Raji (cell line): Measurements from ENCODE around the gene DPF3.

Source experiments
- POLR2A ChIP-seq: IDR thresholded peaks from 2 replicates; pipeline ENCODE4 v1.6.1; 2011; ENCODE audit warnings: low read depth, low read length, control low read depth; ENCODE audit not compliant: insufficient read depth

DPF3 gene

DNA sequence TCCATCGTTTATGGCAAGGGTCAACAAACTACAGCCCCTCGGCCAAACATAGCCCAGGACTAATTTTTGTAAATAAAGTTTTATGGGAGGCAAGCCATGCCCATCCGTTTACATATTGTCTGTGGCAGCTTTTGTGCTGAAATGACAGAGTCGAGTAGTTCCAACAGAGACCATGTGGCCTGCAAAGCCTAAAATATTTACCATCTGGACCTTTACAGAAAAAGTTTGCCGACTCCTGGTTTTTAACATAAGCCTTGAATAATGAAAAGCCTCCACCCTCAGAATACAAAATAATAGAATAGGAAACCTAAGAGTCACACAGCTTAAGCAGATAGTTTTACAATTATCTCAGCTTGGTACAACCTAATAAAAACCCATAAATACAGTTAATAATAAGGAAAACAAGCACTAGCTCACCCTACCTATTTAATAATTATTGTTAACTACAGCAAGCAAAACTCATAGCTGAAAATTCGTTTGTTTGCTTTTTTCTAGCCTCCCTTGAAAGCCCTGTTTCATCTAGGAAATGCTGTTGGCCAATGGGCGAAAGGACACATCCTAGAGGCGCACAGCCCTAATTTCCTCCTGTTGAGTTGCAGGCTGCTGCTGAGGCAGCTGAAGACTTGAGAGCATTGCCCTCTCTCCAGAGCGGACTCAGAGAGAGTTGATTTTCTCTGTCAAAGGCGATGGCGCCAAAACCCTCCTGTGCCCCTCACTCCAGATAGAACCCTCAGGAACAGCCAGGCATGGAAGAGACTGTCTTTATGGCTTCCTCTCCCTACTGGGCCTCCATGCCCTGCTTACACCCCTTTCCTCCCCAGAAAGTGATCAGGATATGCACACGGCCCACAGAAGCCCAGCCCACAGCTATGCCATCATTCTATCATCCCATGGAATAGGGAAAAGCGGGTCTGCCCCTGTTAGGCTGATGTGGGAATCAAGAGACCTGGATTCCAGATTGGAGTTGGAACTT, 107.2 kb downstream of the DPF3 start:
- no peak for TF ChIP-seq POLR2A

GRCh38 chr14:72783741-72784140, 110.2 kb downstream of the DPF3 start:
- TF ChIP-seq POLR2A, result no peak

GRCh38 chr14:72782817-72783216, 111.1 kb downstream of the DPF3 start:
- TF ChIP-seq POLR2A, result no peak

- no peak for TF ChIP-seq POLR2A
Observed at GRCh38 chr14:72781561-72782508, 112.1 kb downstream of the DPF3 start.

DNA sequence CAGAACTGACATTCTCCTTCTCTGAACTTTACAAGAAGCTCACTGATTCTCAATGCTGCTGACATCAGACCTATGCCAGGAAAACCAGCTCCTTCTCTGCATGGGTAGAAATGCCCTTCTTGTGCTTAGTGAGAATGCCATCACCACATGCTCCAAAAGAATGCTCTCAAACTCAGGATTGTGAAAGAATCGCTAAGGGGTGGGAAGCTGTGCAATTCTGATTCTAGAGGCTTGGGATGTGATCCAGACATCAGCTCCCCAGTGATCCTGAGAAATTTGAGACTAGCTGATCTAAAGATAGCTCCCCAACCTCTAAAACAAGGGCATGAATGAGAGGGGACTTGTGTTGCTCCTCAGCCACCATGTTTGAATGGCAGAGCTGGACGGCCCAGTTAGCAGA, 113.2 kb downstream of the DPF3 start:
- TF ChIP-seq POLR2A, result no peak

DNA sequence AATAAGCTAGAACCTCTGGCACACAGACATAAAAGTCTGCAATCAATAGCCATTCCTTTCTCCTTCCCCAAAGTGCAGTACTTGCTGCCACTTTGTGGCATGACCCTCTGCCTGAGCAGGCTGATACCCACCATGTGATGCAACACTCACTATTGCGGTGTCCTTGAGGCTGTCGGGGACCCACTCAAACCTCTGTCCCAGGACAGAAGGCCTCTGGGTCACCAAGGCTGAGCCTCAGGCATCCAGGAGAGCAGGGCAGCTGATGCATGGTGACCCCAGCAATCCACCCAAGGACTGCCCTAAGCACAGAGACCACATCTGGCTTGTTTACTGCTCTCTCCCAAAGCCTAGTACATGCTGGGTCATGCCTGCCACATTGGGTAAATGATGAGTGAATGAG, 114.2 kb downstream of the DPF3 start:
- no peak for TF ChIP-seq POLR2A

DNA sequence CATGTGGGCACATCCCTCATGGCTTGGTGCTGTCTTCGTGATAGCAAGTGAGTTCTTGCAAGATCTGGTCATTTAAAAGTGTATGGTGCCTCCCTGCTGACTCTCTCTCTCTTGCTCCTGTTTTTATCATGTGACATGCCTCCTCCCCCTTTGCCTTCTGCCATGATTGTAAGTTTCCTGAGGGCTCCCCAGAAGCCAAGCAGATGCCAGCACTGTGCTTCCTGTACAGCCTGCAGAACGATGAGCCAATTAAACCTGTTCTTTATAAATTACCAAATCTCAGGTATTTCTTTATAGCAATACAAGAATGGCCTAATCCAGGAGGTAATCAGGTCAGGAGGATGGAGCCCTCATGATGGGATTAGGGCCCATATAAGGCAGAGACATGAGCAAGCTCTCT, 116.3 kb downstream of the DPF3 start:
- TF ChIP-seq POLR2A, result no peak

DNA sequence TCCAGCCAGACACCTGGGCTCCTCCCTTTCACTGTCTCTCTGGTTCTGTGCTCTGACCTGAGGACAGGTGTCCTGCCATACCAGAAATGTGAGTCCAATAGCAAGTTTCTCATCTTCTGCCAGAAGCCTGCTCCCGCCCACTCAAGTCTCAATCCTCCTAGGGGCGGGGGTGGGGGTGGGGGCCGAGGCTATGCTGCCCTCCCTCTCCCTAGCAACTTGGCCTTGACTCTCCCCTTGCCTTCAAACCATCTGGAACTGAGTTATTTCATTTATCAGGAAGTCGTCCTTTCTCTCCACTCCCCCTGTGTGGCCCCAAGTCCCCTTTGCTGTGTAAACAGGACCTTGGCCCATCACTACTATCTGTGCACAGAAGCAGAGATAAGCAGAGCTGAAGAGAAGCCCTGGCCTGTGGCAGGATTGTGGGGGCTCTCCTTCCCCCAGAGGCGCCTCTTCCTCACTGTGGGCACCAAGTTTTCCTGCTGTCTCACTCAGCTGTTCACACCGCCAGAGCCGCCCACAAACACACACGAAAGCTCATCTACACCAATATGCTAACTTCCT, 117.1 kb downstream of the DPF3 start:
- no peak for TF ChIP-seq POLR2A

DNA sequence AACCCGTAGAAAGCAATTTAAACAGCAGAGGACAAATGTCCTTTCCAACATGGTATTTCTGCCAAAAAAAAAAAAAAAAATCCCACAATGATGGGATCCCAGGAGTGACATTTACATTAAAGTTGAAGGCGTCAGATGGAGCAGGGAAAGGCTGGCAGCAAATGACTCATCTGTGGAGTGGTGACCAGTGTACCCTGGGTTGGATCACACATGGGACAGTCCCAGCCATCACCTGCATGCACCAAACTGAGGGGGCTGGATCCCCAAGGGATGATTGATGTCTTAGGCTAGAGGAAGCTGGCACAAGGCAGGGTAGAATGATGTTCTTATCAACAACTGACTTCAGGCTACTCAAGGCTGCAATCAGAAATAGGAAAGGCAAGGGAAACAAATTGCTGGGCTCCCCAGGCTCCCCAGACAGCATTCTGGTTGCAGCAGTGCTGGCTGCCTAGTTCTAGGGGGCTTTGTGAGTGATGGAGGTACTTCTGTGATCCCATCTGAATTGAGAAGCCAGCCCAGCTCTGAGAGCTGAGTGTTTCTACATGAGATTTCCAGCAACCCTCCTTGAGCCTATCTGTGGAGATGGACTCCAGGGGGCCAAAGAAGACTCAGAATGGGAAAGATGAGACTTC, 117.9 kb downstream of the DPF3 start:
- TF ChIP-seq POLR2A, result no peak

DNA sequence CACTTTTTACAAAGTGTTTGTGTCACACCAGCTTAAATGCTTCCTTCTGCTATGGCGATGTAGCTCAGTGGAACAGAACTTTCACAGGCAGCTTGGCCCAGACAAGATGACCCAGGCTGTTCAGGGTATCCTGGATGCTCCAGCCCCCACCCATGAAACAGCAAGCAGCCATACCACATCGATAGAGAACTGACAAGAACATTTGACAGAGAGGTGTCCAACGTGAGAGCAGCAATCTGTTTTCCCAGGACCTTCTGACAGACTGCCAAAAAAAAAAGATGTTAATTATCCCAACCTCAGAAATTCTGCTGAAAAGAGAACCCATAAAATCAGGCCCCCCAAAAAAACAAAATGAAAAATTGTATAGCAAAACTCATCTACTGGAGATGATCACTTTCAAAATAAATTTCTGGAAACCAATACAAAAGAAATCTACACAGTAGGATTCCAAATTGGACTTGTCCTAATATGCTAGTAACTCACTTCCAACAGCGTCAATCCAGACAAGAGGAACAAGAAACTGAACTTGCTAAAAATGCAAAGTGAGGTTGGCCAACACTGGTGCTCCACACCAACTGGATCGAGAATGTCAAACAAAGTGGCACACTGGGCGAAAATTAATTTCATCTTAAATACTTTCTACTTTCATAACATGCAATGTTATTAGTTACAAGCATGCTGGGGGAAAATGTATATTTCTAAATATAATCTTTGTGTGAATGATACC, 118.8 kb downstream of the DPF3 start:
- no peak for TF ChIP-seq POLR2A

DNA sequence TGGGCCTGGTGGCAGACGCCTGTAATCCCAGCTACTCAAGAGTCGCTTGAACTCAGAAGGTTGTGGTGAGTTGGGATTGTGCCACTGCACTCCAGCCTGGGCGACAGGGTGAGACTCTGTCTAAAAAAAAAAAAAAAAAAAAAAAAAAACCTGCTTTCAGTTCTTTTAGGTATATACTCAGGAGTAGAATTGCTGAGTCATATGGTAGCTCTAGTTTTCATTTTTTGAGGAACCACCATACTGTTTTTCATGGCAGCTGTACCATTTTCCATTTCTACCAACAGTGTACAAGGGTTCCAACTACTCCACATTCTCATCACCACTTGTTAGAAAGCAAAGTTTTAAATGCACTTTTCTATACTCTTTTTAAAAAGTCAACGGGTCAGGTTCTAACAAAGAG, 119.8 kb downstream of the DPF3 start:
- no peak for TF ChIP-seq POLR2A

- TF ChIP-seq POLR2A, result no peak
Observed at GRCh38 chr14:72771561-72771960, 122.3 kb downstream of the DPF3 start.

- no peak for TF ChIP-seq POLR2A
Observed at GRCh38 chr14:72766296-72766695, 127.6 kb downstream of the DPF3 start.

DNA sequence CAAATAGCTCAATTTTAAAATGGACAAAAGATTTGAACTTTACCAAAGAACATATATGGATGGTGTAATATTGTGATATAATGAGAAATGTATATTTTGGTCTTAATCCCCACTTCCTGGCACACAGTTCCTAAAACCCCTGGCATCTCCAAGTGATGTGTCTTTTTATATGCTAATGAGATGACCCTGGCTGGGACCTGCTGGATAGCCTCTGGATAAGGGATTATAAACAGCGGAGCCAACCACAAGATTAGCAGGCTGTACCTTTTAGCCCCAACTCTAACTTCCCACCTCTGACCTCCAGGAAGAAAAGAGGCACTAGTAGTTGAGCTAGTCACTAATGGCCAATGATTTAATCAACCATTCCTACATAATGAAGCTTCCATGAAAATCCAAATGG, 130.0 kb downstream of the DPF3 start:
- TF ChIP-seq POLR2A, result no peak
